MM.1S (cell line): ENCODE results near the gene CADPS.

Source experiments
- DNase-seq: peaks from one replicate; pipeline ENCODE4 v3.0.0-alpha.2; 2015
- H2AFZ ChIP-seq: fragments of 300-600 bp; sonication (generic); 2 replicates; pipeline ENCODE4 v1.6.0; 2016; ENCODE audit warnings: antibody characterized with exemption, low read length
- H3F3A ChIP-seq: fragments of 300-600 bp; sonication (generic); 2 replicates; pipeline ENCODE4 v1.6.1; 2016; ENCODE audit warnings: mild to moderate bottlenecking, antibody characterized with exemption, low read length, moderate library complexity, mixed read lengths; ENCODE audit not compliant: insufficient read depth
- H3K27ac ChIP-seq: fragments of 300-600 bp; sonication (generic); 2 replicates; pipeline ENCODE4 v1.5.1; 2016; ENCODE audit warnings: mild to moderate bottlenecking, low read length
- H3K27me3 ChIP-seq: fragments of 300-600 bp; sonication (generic); replicated peaks from 2 replicates; pipeline ENCODE4 v1.6.0; 2016; ENCODE audit warnings: low read length; ENCODE audit not compliant: insufficient read depth
- H3K36me3 ChIP-seq: fragments of 300-600 bp; sonication (generic); replicated peaks from 2 replicates; pipeline ENCODE4 v1.6.1; 2016; ENCODE audit warnings: mild to moderate bottlenecking, low read length, mixed read lengths; ENCODE audit not compliant: insufficient read depth
- H3K4me1 ChIP-seq: fragments of 300-600 bp; sonication (generic); 2 replicates; pipeline ENCODE4 v1.6.1; 2016; ENCODE audit warnings: low read length, mixed read lengths
- H3K4me2 ChIP-seq: fragments of 300-600 bp; sonication (generic); 2 replicates; pipeline ENCODE4 v1.6.0; 2016; ENCODE audit warnings: low read depth, low read length
- H3K4me3 ChIP-seq: fragments of 300-600 bp; sonication (generic); 2 replicates; pipeline ENCODE4 v1.5.1; 2016; ENCODE audit warnings: low read length, mixed read lengths
- H3K79me2 ChIP-seq: fragments of 300-600 bp; sonication (generic); 2 replicates; pipeline ENCODE4 v1.6.1; 2016; ENCODE audit warnings: mixed run types, low read length, mixed read lengths
- H3K9ac ChIP-seq: fragments of 300-600 bp; sonication (generic); 2 replicates; pipeline ENCODE4 v1.6.1; 2016; ENCODE audit warnings: low read length, mixed read lengths
- H3K9me2 ChIP-seq: fragments of 300-600 bp; sonication (generic); replicated peaks from 2 replicates; pipeline ENCODE4 v1.6.1; 2016; ENCODE audit warnings: mild to moderate bottlenecking, low read length, mixed read lengths; ENCODE audit not compliant: insufficient read depth
- H3K9me3 ChIP-seq: fragments of 300-600 bp; sonication (generic); replicated peaks from 2 replicates; pipeline ENCODE4 v1.6.1; 2016; ENCODE audit warnings: mild to moderate bottlenecking, low read length, mixed read lengths; ENCODE audit not compliant: insufficient read depth
- H4K20me1 ChIP-seq: fragments of 300-600 bp; sonication (generic); 2 replicates; pipeline ENCODE4 v1.6.1; 2016; ENCODE audit warnings: mild to moderate bottlenecking, low read length, moderate library complexity, mixed read lengths; ENCODE audit not compliant: insufficient read depth
- EZH2 ChIP-seq: fragments of 300-600 bp; sonication (generic); optimal IDR thresholded peaks from 2 replicates; pipeline ENCODE3; 2017; ENCODE audit warnings: low read depth, mild to moderate bottlenecking, antibody characterized with exemption, low read length, mixed read lengths
- EZH2phosphoT487 ChIP-seq: fragments of 300-600 bp; sonication (generic); IDR thresholded peaks from 2 replicates; pipeline ENCODE4 v1.6.1; 2018; ENCODE audit warnings: antibody characterized with exemption, low read length
- TF ChIP-seq, protein P1 (sequence below): fragments of 300-600 bp; sonication (generic); IDR thresholded peaks from 2 replicates; pipeline ENCODE4 v1.5.1; 2016; ENCODE audit warnings: antibody characterized with exemption, low read length, mixed read lengths

The CADPS gene

DNA sequence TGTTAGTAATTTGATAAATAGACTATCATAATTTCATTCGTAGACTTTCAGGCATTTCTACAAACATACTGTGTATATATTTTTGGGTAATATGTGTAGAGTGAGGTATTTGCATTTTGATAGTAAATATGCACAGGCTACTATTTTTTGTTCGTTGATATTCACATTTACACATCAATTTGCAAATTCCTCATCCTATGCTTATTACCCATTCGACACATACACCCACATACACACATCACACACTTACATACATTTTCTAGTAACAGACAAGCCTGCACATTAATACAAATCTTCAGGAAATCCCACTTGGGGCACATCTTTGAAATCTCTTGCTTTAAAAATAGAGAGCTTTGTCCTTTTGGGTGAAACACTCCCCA is 373.9 kb downstream of the CADPS start:
- Histone ChIP-seq H3K36me3 (no peaks in the 10 kb centered on the region), H3K27ac (no peak overlapping the region), H3K4me2 (no peak overlapping the region), H2AFZ (no peak overlapping the region), H4K20me1 (no peaks in the 10 kb centered on the region), H3K4me3 (no peak overlapping the region), H3K27me3 (no peaks in the 10 kb centered on the region), H3K9ac (no peak overlapping the region), H3K4me1 (no peaks in the 10 kb centered on the region), H3K9me3 (no peaks in the 10 kb centered on the region), H3F3A (no peaks in the 10 kb centered on the region), H3K9me2 (no peaks in the 10 kb centered on the region), H3K79me2 (no peaks in the 10 kb centered on the region)
- TF ChIP-seq, protein P1, sequence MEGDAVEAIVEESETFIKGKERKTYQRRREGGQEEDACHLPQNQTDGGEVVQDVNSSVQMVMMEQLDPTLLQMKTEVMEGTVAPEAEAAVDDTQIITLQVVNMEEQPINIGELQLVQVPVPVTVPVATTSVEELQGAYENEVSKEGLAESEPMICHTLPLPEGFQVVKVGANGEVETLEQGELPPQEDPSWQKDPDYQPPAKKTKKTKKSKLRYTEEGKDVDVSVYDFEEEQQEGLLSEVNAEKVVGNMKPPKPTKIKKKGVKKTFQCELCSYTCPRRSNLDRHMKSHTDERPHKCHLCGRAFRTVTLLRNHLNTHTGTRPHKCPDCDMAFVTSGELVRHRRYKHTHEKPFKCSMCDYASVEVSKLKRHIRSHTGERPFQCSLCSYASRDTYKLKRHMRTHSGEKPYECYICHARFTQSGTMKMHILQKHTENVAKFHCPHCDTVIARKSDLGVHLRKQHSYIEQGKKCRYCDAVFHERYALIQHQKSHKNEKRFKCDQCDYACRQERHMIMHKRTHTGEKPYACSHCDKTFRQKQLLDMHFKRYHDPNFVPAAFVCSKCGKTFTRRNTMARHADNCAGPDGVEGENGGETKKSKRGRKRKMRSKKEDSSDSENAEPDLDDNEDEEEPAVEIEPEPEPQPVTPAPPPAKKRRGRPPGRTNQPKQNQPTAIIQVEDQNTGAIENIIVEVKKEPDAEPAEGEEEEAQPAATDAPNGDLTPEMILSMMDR = no peak
- TF ChIP-seq EZH2phosphoT487 = no peak
- no peak for TF ChIP-seq EZH2
- no peak for DNase-seq

GRCh38 chr3:62500556-62501288 is 374.5 kb downstream of the CADPS start:
- H2AFZ ChIP-seq = no peak overlapping the region
- H3K4me3 ChIP-seq = no peak overlapping the region
- no peaks in the 10 kb centered on the region for H3F3A ChIP-seq
- no peak for TF ChIP-seq EZH2
- TF ChIP-seq EZH2phosphoT487 = no peak
- TF ChIP-seq, protein P1 = no peak
- no peaks in the 10 kb centered on the region for H3K36me3 ChIP-seq
- H3K9me2 ChIP-seq = no peaks in the 10 kb centered on the region
- no peak overlapping the region for H3K9ac ChIP-seq
- H4K20me1 ChIP-seq = no peaks in the 10 kb centered on the region
- H3K79me2 ChIP-seq = no peaks in the 10 kb centered on the region
- H3K4me2 ChIP-seq = no peak overlapping the region
- H3K27me3 ChIP-seq = no peaks in the 10 kb centered on the region
- DNase-seq = no peak
- H3K27ac ChIP-seq = no peak overlapping the region
- no peaks in the 10 kb centered on the region for H3K9me3 ChIP-seq
- H3K4me1 ChIP-seq = no peaks in the 10 kb centered on the region

DNA sequence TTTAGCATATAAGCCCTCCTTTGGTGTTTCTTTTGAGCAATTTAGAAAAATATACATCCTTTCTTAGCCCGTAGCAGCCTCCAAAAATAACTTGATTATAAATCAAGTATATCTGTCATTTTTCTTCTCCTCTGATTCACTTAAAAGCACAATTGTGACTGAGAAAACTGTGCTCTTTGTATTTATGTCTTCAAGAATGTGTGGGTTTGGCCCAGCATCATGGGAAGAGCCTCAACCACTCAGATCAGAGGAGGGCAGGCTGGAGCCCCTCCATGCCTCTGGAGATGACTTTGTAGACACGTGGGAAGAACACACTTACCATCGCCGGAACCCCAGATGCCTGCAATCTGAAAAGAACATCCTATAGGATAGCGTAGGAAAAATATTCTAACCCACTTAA is 378.1 kb downstream of the CADPS start:
- H3K4me3 ChIP-seq = no peak overlapping the region
- H3F3A ChIP-seq = no peaks in the 10 kb centered on the region
- H3K9ac ChIP-seq = no peak overlapping the region
- H3K79me2 ChIP-seq = no peaks in the 10 kb centered on the region
- H3K9me3 ChIP-seq = no peaks in the 10 kb centered on the region
- no peak for DNase-seq
- H3K27ac ChIP-seq = no peak overlapping the region
- no peaks in the 10 kb centered on the region for H4K20me1 ChIP-seq
- H3K9me2 ChIP-seq = no peaks in the 10 kb centered on the region
- H3K27me3 ChIP-seq = no peaks in the 10 kb centered on the region
- no peaks in the 10 kb centered on the region for H3K4me1 ChIP-seq
- H2AFZ ChIP-seq = no peak overlapping the region
- H3K36me3 ChIP-seq = no peaks in the 10 kb centered on the region
- no peak overlapping the region for H3K4me2 ChIP-seq
- TF ChIP-seq EZH2phosphoT487 = no peak
- TF ChIP-seq, protein P1 = no peak
- no peak for TF ChIP-seq EZH2
